Tibial nerve (tissue), 4 donors: ENCODE results near the gene PCDHB10.

ENCODE experiments used
- CTCF ChIP-seq, 5 experiments: fragments of 200-600 bp in 3 of 5; fragments of 450-650 bp in 2 of 5; sonication (generic) in 3 of 5; IDR thresholded peaks; one replicate each; pipeline ENCODE4 v1.5.1; 2016 to 2019; ENCODE audit warnings: antibody characterized with exemption in 5 of 5, mild to moderate bottlenecking in 3 of 5, moderate library complexity in 2 of 5
- EP300 ChIP-seq, 2 donors: sonication (generic); formaldehyde crosslinking; IDR thresholded peaks; one replicate each; pipeline ENCODE4 v1.6.1; 2017; ENCODE audit warnings: antibody characterized with exemption in 2 of 2, mild to moderate bottlenecking in 1 of 2
- POLR2A ChIP-seq, 2 donors: fragments of 450-650 bp; IDR thresholded peaks; one replicate each; pipeline ENCODE4 v1.6.1; 2017; ENCODE audit warnings: antibody characterized with exemption in 2 of 2, mild to moderate bottlenecking in 2 of 2, moderate library complexity in 2 of 2

DNA sequence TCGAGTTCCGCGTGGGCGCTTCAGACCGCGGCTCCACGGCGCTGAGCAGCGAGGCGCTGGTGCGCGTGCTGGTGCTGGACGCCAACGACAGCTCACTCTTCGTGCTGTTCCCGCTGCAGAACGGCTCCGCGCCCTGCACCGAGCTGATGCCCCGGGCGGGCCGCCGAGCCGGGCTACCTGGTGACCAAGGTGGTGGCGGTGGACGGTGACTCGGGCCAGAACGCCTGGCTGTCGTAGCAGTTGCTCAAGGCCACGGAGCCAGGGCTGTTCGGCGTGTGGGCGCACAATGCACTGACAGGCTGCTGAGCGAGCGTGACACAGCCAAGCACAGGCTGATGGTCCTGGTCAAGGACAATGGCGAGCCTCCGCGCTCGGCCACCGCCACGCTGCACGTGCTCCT lies 49.3 kb downstream of the PCDHB10 start:
- TF ChIP-seq CTCF (IDR thresholded peaks at IDR 0.05) = no peak
- TF ChIP-seq POLR2A (IDR thresholded peaks at IDR 0.05) = no peak
- TF ChIP-seq EP300 (IDR thresholded peaks at IDR 0.05) = no peak
